ENCODE measurements around the gene ELOF1.

DNA sequence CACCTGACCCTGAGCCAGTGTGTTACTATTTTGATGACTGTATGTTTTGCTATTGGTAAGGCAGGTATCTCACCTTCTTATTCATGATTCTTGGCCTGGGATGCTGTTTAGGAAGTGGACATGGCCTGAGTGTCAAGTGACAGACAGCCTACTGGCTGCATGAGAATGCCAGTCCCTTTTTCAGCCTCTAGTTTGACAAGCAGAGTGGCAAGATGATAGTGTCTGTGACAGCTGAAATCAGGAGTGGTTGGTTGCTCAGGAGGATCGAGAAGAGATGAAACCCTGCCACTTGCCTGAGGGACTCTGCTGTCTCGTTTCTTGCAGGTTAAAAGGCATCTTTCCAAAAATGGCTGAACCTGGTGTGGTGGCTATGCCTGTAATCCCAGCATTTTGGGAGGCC is 7.1 kb upstream of the ELOF1 start:
- no peak for TF ChIP-seq SETDB1 (IDR thresholded peaks at IDR 0.05; ENCODE audit: insufficient read length, low read length)
- TF ChIP-seq SALL2 (tag by site-specific recombination; IDR thresholded peaks at IDR 0.05; ENCODE audit: borderline replicate concordance): no peak
- no peak for TF ChIP-seq IKZF3 (tag by site-specific recombination; IDR thresholded peaks at IDR 0.05)
- TF ChIP-seq, protein P1, sequence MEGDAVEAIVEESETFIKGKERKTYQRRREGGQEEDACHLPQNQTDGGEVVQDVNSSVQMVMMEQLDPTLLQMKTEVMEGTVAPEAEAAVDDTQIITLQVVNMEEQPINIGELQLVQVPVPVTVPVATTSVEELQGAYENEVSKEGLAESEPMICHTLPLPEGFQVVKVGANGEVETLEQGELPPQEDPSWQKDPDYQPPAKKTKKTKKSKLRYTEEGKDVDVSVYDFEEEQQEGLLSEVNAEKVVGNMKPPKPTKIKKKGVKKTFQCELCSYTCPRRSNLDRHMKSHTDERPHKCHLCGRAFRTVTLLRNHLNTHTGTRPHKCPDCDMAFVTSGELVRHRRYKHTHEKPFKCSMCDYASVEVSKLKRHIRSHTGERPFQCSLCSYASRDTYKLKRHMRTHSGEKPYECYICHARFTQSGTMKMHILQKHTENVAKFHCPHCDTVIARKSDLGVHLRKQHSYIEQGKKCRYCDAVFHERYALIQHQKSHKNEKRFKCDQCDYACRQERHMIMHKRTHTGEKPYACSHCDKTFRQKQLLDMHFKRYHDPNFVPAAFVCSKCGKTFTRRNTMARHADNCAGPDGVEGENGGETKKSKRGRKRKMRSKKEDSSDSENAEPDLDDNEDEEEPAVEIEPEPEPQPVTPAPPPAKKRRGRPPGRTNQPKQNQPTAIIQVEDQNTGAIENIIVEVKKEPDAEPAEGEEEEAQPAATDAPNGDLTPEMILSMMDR (tag by site-specific recombination; IDR thresholded peaks at IDR 0.05): no peak
- TF ChIP-seq BCL11A (tag by site-specific recombination; IDR thresholded peaks at IDR 0.05; ENCODE audit: low read depth): no peak
- no peak for TF ChIP-seq ZNF416 (tag by site-specific recombination; IDR thresholded peaks at IDR 0.05)
- no peak for TF ChIP-seq ZNF530 (tag by site-specific recombination; IDR thresholded peaks at IDR 0.05; ENCODE audit: low read depth)
